ENCODE results near the gene SEMA5A. TPM values are rescaled to one million over a fixed set of nuclear protein-coding genes. Genes with fewer than 3 reads are reported as not detected.

SEMA5A gene
- total and polyA plus RNA-seq, 2 of the 13 experiments (the other 11 are each of a cell fraction or from before 2014, with no cell fraction given) = 0.01 TPM; not detected in 1

DNA sequence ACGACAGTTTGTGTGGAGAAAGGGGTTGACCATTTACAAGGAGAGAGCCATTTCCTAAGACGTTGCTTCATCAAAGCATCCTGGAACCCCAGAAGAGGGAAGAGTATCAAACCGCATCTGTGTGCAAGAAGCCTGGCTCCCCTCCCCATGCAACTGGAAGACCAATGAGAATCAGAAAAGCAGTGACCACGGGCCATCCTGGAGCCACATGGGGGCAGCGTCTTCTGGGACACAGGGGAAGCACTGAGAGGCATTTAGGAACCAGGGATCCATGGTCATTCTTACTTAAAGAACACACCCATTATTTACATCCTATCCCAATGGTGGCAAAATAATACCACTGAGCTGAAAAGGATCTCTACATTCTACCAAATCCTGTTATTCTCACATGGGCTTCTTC lies 29.3 kb downstream of the SEMA5A start:
- no peaks in the 10 kb centered on the region for H3K36me3 ChIP-seq (replicated peaks in 1 of 2; ENCODE audit: control insufficient read depth in 1 of 2, insufficient read depth in 2 of 2, low read length in 2 of 2)
- H3K9me3 ChIP-seq (ENCODE audit: low read length) = no peaks in the 10 kb centered on the region
- intact Hi-C loops (cut with micrococcal nuclease; ENCODE audit: unreplicated experiment) (no loop called here), in situ Hi-C loops (cut with HindIII; ENCODE audit: extremely low pct_ligation_motif_present, low pct_unique_long_range_greater_than_20kb) (no loop called here)
- no peak for DNase-seq (ENCODE audit: low spot score)
- TF ChIP-seq GMEB1 (CRISPR knock-in tag; IDR thresholded peaks at IDR 0.05; ENCODE audit: borderline replicate concordance) (no peak), ZEB1 (IDR thresholded peaks at IDR 0.05; ENCODE audit: insufficient replicate concordance, low read depth) (no peak), ZKSCAN8 (CRISPR knock-in tag; IDR thresholded peaks at IDR 0.05; ENCODE audit: borderline replicate concordance) (no peak), ZKSCAN1 (IDR thresholded peaks at IDR 0.05; ENCODE audit: low read length) (no peak), CC2D1A (CRISPR knock-in tag; IDR thresholded peaks at IDR 0.05) (no peak), TGIF2 (CRISPR knock-in tag; IDR thresholded peaks at IDR 0.05) (no peak), ZKSCAN5 (CRISPR knock-in tag; IDR thresholded peaks at IDR 0.05) (no peak), CEBPB (IDR thresholded peaks at IDR 0.05; ENCODE audit: borderline replicate concordance, low read depth, low read length) (no peak), ZNF672 (CRISPR knock-in tag; IDR thresholded peaks at IDR 0.05) (no peak), SIX4 (CRISPR knock-in tag; IDR thresholded peaks at IDR 0.05) (no peak), THYN1 (CRISPR knock-in tag; IDR thresholded peaks at IDR 0.05; ENCODE audit: borderline replicate concordance, low read depth) (no peak), KDM5A (IDR thresholded peaks at IDR 0.05; ENCODE audit: borderline replicate concordance, low read length) (no peak), RBM39 (IDR thresholded peaks at IDR 0.05; ENCODE audit: low read depth, low read length, poor library complexity, severe bottlenecking) (no peak), SP4 (CRISPR knock-in tag; IDR thresholded peaks at IDR 0.05) (no peak), BHLHE40 (IDR thresholded peaks at IDR 0.05; ENCODE audit: low read length) (no peak)
- TF ChIP-seq, protein P1, sequence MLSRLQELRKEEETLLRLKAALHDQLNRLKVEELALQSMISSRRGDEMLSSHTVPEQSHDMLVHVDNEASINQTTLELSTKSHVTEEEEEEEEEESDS (CRISPR knock-in tag; IDR thresholded peaks at IDR 0.05; ENCODE audit: borderline replicate concordance) = no peak
- TF ChIP-seq, protein P2, sequence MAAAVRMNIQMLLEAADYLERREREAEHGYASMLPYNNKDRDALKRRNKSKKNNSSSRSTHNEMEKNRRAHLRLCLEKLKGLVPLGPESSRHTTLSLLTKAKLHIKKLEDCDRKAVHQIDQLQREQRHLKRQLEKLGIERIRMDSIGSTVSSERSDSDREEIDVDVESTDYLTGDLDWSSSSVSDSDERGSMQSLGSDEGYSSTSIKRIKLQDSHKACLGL (CRISPR knock-in tag; IDR thresholded peaks at IDR 0.05) = no peak
- TF ChIP-seq, protein P3, sequence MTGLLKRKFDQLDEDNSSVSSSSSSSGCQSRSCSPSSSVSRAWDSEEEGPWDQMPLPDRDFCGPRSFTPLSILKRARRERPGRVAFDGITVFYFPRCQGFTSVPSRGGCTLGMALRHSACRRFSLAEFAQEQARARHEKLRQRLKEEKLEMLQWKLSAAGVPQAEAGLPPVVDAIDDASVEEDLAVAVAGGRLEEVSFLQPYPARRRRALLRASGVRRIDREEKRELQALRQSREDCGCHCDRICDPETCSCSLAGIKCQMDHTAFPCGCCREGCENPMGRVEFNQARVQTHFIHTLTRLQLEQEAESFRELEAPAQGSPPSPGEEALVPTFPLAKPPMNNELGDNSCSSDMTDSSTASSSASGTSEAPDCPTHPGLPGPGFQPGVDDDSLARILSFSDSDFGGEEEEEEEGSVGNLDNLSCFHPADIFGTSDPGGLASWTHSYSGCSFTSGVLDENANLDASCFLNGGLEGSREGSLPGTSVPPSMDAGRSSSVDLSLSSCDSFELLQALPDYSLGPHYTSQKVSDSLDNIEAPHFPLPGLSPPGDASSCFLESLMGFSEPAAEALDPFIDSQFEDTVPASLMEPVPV (CRISPR knock-in tag; IDR thresholded peaks at IDR 0.05) = no peak
- TF ChIP-seq, protein P4, sequence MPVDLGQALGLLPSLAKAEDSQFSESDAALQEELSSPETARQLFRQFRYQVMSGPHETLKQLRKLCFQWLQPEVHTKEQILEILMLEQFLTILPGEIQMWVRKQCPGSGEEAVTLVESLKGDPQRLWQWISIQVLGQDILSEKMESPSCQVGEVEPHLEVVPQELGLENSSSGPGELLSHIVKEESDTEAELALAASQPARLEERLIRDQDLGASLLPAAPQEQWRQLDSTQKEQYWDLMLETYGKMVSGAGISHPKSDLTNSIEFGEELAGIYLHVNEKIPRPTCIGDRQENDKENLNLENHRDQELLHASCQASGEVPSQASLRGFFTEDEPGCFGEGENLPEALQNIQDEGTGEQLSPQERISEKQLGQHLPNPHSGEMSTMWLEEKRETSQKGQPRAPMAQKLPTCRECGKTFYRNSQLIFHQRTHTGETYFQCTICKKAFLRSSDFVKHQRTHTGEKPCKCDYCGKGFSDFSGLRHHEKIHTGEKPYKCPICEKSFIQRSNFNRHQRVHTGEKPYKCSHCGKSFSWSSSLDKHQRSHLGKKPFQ (CRISPR knock-in tag; IDR thresholded peaks at IDR 0.05; ENCODE audit: insufficient replicate concordance) = no peak
- no peak overlapping the region for H3K4me3 ChIP-seq (replicated peaks in 1 of 3; ENCODE audit: insufficient read depth in 1 of 3, low read depth in 2 of 3, low read length in 3 of 3)
- ChIA-PET POLR2A (no interaction called here), CTCF (ENCODE audit: low intra/inter-chr PET ratio, low total read pairs) (no interaction called here)
- H3K4me2 ChIP-seq (ENCODE audit: low read depth, low read length) = no peak overlapping the region
- H3K27me3 ChIP-seq (ENCODE audit: control insufficient read depth in 1 of 2, insufficient read depth in 2 of 2, low read length in 2 of 2) = no peaks in the 10 kb centered on the region; a peak in 1 of 5 replicates
- no peaks in the 10 kb centered on the region for H3K4me1 ChIP-seq (ENCODE audit: insufficient read depth, low read length)
- no TSS peak for BruUV-seq (replicated peaks)
- no peak for FAIRE-seq
- H3K9ac ChIP-seq (ENCODE audit: insufficient read depth, low read depth, low read length) = no peak overlapping the region
- H4K20me1 ChIP-seq (ENCODE audit: insufficient read depth, low read length) = no peaks in the 10 kb centered on the region
- WGBS (ENCODE audit: low lambda C conversion rate) = 3% methylated on average over 5 of the region's 5 CpGs
- no peak for ATAC-seq
- H3K27ac ChIP-seq (ENCODE audit: extremely low read length, insufficient read depth, low read length) = no peak overlapping the region
- H3K79me2 ChIP-seq (ENCODE audit: insufficient read depth, low read length) = no peaks in the 10 kb centered on the region
- H2AFZ ChIP-seq (ENCODE audit: low read length) = no peak overlapping the region
